GM18498 (cell line): ENCODE results near the gene CHRND.
A peak's percentile ranks its signal among the peaks of the same experiment; 100 is the strongest.

Source experiments
- ATAC-seq: cut with Tn5 transposase; IDR thresholded peaks from one replicate; pipeline ENCODE4 v1.9.1; 2021; ENCODE audit warnings: mild to moderate bottlenecking, moderate library complexity; ENCODE audit not compliant: unreplicated experiment

The CHRND gene

GRCh38 chr2:232541195-232541960 is 15.4 kb downstream of the CHRND start:
- no peak for ATAC-seq

- no peak for ATAC-seq
Observed at GRCh38 chr2:232541961-232542714, 16.2 kb downstream of the CHRND start.

- no peak for ATAC-seq
Observed at GRCh38 chr2:232542715-232543467, 16.9 kb downstream of the CHRND start.

- no peak for ATAC-seq
Observed at GRCh38 chr2:232543491-232543890, 17.5 kb downstream of the CHRND start.

DNA sequence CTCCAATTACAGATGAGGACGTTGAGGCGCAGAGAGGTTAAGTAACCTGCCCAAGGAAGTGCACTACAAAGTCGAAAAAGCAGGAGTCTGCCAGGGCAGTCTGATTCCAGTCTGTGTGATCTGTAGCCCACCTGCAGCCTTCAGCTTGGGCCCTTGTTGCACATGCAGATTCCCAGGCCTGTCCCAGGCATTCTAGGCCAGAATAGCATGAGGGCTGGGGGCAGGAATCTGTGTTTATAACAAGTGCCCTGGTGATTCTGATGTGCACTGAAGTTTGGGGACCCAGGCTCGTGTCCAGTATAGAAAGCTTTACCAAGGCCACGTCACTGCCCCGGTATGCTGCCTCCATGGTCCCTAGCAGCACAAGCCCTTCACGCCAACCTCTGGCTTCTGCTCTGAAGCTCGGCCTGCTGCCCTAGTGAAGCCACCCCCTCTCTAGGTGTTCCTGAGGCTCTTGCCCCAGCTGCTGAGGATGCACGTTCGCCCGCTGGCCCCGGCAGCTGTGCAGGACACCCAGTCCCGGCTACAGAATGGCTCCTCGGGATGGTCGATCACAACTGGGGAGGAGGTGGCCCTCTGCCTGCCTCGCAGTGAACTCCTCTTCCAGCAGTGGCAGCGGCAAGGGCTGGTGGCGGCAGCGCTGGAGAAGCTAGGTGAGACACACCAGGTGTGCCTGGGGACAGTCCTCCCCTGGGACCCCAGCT is 18.1 kb downstream of the CHRND start:
- ATAC-seq = no peak

DNA sequence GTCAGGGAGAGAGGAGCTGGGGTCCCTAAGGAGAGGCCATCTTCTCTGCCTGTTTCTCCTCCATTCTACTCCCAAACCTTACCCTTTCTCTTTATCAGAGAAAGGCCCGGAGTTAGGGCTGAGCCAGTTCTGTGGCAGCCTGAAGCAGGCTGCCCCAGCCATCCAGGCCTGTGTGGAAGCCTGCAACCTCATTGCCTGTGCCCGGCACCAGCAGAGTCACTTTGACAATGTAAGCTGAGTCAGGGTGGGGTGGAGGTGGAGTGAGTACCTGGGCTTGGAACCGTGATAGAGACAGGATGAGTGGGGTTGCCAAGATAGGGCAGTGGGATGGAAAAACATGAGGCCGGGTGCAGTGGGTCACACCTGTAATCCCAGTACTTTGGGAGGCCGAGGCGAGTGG is 18.7 kb downstream of the CHRND start:
- ATAC-seq = no peak

DNA sequence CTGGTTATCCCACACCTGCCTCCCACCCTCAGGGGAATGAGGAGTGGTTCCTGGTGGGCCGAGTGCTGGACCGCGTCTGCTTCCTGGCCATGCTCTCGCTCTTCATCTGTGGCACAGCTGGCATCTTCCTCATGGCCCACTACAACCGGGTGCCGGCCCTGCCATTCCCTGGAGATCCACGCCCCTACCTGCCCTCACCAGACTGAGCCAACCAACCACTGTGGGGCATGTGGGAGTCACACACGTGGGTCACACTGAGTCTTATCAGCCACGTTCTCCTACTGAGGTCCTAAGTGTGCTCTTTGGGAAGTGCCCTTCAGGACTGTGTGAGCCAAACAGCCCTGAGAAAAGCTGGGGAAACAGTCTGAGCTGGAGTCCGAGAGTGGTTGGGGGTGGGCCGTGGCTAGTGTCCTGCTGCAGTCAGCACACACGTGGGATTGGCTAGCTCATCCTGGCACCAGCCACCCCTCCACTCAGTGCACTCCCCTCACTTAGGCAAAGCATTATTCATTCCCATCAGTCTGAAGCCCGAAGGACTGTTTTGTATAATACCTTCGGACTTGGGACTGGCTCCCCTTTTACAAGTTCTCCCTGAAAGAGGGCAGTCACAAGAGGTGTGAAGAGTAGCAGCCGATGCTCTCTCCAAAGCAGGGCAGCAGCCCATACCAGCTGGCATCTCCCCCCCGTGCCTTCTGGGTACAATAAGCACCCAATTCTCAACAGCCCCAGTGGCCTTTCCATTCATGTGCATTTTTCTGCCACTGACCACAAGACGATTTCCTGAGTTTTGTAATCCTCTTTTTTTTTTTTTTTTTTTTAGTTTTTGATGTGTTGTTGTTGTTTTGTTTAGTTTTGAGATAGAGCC is 19.8 kb downstream of the CHRND start:
- no peak for ATAC-seq

- no peak for ATAC-seq
Observed at GRCh38 chr2:232547991-232548390, 22.0 kb downstream of the CHRND start.

- ATAC-seq = no peak
Observed at GRCh38 chr2:232549655-232550353, 23.8 kb downstream of the CHRND start.

GRCh38 chr2:232550354-232551249 is 24.6 kb downstream of the CHRND start, which contains the start of the genes EIF4E2 and TIGD1:
TSS of gene EIF4E2 (plus strand) at chr2:232550689. CDS start at chr2:232550725, 36 bp downstream.
TSS of gene TIGD1 (minus strand) at chr2:232550557. CDS start at chr2:232549882, 675 bp downstream.
- peak; percentile 94 for ATAC-seq

DNA sequence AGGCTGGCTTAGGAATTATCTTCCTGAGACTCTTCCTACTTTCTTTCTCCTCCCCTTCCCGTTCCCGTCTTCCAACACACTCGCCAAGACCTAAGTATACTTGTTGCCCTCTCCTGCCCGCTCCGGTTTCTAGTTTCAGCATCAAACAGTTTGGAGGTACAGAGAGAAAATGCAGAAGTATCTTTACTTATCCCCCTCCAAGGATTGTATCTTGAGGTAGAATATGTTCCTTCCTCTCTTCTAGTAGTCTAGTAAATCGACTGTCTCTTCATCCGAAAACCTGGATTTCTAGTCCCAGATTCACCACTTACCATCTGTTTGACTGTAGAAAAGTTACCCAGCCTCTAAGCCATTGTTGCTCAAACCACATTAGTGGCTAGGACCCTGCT is 25.3 kb downstream of the CHRND start:
- ATAC-seq = no peak

DNA sequence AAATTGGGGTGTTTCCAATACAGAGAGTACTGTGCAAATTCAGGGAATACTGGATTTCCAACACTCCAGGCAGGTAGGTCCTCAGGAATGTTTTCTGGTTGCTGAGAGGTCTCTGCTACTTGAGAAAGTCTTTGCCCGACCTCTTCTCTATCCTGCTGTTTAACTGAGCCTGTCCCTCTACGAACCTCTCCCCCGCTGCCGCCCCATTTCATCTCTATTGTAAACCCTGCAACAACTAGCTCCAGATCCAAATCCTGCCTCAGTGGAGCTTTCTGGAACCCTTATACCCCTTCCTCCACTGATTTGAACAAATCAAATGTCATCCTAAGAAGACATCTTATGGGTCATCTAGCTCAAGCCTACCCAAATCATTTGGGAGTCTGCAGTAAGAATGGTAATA is 25.8 kb downstream of the CHRND start:
- ATAC-seq = no peak

- ATAC-seq = no peak
Observed at GRCh38 chr2:232556426-232556825, 30.5 kb downstream of the CHRND start.

DNA sequence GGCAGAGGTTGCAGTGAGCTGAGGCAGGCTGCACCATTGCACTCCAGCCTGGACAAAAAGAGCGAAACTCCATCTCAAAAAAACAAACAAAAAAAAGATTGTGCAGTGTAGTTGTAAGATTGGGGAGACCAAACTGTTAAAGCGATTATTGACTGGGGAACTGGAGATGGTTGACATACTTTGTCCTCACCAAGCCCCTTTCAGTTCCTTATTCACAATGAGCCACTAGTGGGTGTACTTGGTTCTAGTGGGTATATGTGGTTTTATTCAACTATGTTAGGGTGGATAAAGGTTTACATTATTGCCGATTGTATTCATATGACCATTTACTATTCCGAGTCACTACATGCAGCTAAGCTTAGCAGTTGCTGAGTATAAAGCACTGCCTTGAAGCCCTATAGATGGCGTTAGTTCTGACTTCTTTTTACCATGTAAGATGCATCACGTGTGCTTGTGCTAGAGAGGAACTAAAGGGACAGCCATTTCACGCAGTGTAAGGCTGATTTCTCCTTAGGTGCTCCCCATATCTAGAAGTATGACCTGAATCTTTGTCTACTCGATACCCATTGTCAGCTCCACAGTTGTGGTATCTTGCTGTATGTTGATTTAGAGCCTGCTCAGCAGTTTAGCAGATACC is 36.7 kb downstream of the CHRND start:
- no peak for ATAC-seq

- no peak for ATAC-seq
Observed at GRCh38 chr2:232563580-232563979, 37.6 kb downstream of the CHRND start.

- ATAC-seq = no peak
Observed at GRCh38 chr2:232567721-232568120, 41.8 kb downstream of the CHRND start.

- no peak for ATAC-seq
Observed at GRCh38 chr2:232568161-232568560, 42.2 kb downstream of the CHRND start.

GRCh38 chr2:232569541-232569940 is 43.6 kb downstream of the CHRND start:
- no peak for ATAC-seq
